Measurements from ENCODE around the gene SORT1. TPM values are rescaled to one million over a fixed set of nuclear protein-coding genes. Genes with fewer than 3 reads are reported as not detected.

Gene SORT1
- total RNA-seq, 2 donors from 2014 or later, result 5.8 to 7.9 TPM

DNA sequence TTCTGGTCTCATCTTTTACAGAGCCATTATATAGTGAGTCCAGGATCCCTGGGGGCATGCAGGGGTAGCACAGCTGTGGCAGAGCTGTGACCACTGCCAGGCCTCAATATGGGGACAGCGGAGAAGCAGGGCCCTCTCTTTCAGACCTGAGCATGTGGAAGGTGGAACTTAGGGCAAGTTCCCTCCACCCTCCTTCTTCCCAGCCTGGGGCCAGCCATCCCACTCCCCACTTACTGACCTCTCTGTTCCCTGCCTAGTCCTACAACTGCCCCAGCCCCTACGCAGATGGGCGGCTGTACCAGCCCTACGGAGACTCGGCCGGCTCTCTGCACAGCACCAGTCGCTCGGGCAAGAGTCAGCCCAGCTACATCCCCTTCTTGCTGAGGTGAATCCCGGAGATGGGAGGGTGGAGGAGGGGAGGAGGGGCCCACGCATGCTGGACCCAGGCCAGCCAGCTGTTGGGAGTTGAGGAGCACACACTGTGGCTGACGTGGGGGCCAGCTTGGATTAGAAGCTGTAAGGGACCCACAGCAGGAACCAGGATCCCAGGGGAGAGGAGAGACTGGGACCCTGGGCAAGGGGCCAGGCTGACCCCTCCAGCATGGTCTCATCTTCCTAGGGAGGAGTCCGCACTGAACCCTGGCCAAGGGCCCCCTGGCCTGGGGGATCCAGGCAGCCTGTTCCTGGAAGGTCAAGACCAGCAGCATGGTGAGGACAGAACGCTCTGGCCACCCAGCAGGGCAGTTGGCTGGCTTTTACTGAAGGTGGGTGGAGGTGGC, 125.5 kb downstream of the SORT1 start:
- Mint-ChIP-seq H3K9me3 (no peaks in the 10 kb centered on the region), H3K27ac (no peak overlapping the region), H3K4me3 (no peak overlapping the region), H3K4me1 (ENCODE audit: low read depth in 2 of 2) (peaks cover 4 to 5% of the 10 kb centered on the region in 2 donors), H3K36me3 (no peaks in the 10 kb centered on the region), H3K27me3 (no peaks in the 10 kb centered on the region)
- DNase-seq (ENCODE audit: low spot score) (no peak), ATAC-seq (no peak)

- no peak for ATAC-seq
- Mint-ChIP-seq H3K4me1 (ENCODE audit: low read depth in 2 of 2) (peaks cover 3 to 4% of the 10 kb centered on the region in 2 donors), H3K9me3 (no peaks in the 10 kb centered on the region), H3K27me3 (no peaks in the 10 kb centered on the region), H3K36me3 (no peaks in the 10 kb centered on the region), H3K27ac (no peak overlapping the region), H3K4me3 (no peak overlapping the region)
- no peak for DNase-seq (ENCODE audit: low spot score)
These were observed 126.3 kb downstream of the SORT1 start for GRCh38 chr1:109271458-109271857.

DNA sequence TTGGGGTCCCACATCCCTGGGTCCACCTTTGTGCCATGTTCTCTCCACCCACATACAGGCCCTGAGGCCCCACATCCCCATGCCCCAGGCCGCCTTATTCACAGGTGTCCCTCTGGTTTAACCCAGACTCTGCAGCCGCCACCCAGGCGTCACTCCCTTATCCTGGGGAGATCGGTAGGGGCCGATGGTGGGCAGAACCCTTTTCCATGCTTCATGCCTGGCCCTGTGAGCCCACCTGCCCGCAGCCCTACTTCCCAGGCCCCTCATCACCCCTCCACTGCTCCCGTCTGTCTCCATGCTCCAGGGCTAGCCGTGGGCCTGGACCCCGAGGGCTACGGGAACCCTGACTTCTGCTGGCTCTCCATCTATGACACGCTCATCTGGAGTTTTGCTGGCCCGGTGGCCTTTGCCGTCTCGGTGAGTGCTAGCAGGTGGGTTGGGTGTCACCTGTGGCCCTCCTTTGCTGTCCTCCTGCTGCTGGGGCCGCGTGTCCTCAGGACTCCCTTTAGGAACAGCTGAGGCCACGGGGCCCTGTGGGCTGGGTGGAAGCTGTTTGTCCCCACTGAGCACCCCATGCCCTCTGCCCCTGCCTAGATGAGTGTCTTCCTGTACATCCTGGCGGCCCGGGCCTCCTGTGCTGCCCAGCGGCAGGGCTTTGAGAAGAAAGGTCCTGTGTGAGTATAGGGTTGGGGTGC, 126.9 kb downstream of the SORT1 start:
- Mint-ChIP-seq H3K27ac (no peak overlapping the region), H3K4me1 (ENCODE audit: low read depth in 2 of 2) (peaks cover 3 to 4% of the 10 kb centered on the region in 2 donors), H3K4me3 (no peak overlapping the region), H3K9me3 (no peaks in the 10 kb centered on the region), H3K36me3 (no peaks in the 10 kb centered on the region), H3K27me3 (no peaks in the 10 kb centered on the region)
- no peak for DNase-seq (ENCODE audit: low spot score)
- ATAC-seq, result no peak

GRCh38 chr1:109269981-109270622, 127.6 kb downstream of the SORT1 start:
- ATAC-seq (no peak), DNase-seq (ENCODE audit: low spot score) (no peak)
- H3K27ac Mint-ChIP-seq, result no peak overlapping the region
- H3K36me3 Mint-ChIP-seq, result no peaks in the 10 kb centered on the region
- no peaks in the 10 kb centered on the region for H3K9me3 Mint-ChIP-seq
- peaks cover 3 to 4% of the 10 kb centered on the region in 2 donors for H3K4me1 Mint-ChIP-seq (ENCODE audit: low read depth in 2 of 2)
- no peak overlapping the region for H3K4me3 Mint-ChIP-seq
- no peaks in the 10 kb centered on the region for H3K27me3 Mint-ChIP-seq

- no peak for ATAC-seq
- Mint-ChIP-seq H3K9me3 (no peaks in the 10 kb centered on the region), H3K27ac (no peak overlapping the region), H3K4me3 (no peak overlapping the region), H3K27me3 (no peaks in the 10 kb centered on the region), H3K36me3 (no peaks in the 10 kb centered on the region), H3K4me1 (ENCODE audit: low read depth in 2 of 2) (peaks cover 3 to 4% of the 10 kb centered on the region in 2 donors)
- no peak for DNase-seq (ENCODE audit: low spot score)
These were observed 128.3 kb downstream of the SORT1 start for GRCh38 chr1:109269212-109269980.

DNA sequence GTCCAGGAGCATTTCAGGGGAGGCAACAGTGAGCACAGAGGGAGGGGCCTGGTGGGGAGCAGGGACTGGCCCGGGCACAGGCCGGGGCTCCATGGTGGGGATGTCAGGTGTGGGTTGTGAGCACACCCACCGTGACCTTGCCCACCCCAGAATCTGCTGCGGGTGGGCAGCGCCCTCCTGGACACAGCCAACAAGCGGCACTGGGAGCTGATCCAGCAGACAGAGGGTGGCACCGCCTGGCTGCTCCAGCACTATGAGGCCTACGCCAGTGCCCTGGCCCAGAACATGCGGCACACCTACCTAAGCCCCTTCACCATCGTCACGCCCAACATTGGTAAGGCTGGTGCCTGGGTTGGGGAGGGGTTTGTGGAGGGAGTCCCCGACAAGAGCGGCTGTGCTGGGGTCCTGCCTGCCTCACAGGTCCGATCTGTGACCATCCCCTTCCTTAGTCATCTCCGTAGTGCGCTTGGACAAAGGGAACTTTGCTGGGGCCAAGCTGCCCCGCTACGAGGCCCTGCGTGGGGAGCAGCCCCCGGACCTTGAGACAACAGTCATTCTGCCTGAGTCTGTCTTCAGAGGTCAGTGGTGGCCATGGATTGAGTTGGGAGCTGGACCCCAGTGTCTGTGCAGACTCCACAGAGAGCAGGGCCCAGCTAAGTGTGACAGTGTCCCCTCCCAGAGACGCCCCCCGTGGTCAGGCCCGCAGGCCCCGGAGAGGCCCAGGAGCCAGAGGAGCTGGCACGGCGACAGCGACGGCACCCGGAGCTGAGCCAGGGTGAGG, 129.1 kb downstream of the SORT1 start:
- Mint-ChIP-seq H3K9me3 (no peaks in the 10 kb centered on the region), H3K27me3 (no peaks in the 10 kb centered on the region), H3K36me3 (no peaks in the 10 kb centered on the region), H3K27ac (no peak overlapping the region), H3K4me1 (ENCODE audit: low read depth in 2 of 2) (peaks cover 0 to 2% of the 10 kb centered on the region in 2 donors), H3K4me3 (no peak overlapping the region)
- DNase-seq (ENCODE audit: low spot score) (no peak), ATAC-seq (no peak)

DNA sequence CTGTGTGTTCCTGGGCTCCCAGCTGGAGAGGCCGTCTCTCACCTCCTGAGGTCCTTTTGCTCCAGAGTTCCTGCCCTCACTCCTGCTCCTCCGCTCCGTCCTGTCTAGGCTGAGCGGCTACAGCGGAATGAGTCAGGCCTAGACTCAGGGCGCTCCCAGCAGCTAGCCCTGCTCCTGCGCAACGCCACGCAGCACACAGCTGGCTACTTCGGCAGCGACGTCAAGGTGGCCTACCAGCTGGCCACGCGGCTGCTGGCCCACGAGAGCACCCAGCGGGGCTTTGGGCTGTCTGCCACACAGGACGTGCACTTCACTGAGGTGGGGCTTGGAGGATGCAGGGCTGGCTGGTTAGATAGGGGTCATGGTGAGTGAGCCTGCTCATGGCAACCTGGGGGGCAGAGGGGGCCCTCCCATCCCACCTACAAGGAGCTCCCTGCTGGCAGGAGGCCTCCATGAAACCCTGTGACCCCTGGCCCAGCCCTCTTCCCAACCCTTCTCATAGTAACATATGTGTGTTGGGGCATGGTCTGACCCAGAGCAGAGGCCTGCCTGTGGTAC, 129.9 kb downstream of the SORT1 start:
- Mint-ChIP-seq H3K27ac (no peak overlapping the region), H3K4me1 (ENCODE audit: low read depth in 2 of 2) (peaks cover 0 to 5% of the 10 kb centered on the region in 2 donors)

DNA sequence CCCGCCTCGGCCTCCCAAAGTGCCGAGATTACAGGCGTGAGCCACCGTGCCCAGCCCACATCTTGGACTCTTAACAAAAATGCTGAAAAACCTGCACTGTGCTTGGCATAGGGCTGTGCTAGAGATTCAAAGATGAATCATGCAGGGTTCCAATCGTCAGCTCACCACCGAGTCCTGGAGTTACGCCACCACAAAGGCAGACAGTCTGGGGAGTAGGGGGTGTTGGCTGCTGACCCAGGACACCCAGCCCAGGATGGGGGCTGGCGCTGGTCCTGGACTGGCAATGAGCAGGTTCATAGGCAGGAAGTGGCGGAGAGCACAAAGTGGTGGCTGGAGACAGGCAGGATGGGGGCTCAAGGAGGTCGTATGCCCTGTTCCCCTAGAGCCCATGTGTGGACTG, 130.8 kb downstream of the SORT1 start:
- no peaks in the 10 kb centered on the region for H3K9me3 Mint-ChIP-seq
- H3K4me1 Mint-ChIP-seq (ENCODE audit: low read depth in 2 of 2), result peaks cover 0 to 5% of the 10 kb centered on the region in 2 donors

More for the DNA sequence above, 129.9 kb downstream of the SORT1 start:
- H3K27me3 Mint-ChIP-seq, result no peaks in the 10 kb centered on the region
- H3K36me3 Mint-ChIP-seq, result no peaks in the 10 kb centered on the region
- DNase-seq (ENCODE audit: low spot score) (no peak), ATAC-seq (no peak)
- H3K9me3 Mint-ChIP-seq, result no peaks in the 10 kb centered on the region
- no peak overlapping the region for H3K4me3 Mint-ChIP-seq

DNA sequence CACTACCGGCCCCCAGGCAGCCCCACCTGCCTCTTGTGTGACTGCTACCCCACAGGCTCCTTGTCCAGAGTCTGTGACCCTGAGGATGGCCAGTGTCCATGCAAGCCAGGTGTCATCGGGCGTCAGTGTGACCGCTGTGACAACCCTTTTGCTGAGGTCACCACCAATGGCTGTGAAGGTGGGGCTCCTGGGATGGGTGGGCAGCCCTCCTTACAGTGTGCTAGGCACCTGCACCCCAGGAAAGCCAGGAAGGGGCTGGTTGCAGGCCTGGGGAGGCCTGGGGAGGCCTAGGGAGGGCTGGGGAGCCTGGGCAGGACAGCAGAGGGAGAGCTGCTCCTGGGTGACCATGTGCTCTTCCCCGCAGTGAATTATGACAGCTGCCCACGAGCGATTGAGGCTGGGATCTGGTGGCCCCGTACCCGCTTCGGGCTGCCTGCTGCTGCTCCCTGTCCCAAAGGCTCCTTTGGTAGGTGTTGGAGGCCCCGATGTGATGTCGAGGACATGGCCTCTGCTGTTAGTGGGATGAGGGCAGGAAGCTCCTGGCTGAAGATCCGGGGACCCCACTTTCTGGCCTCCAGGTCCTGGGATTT, 131.9 kb downstream of the SORT1 start:
- ATAC-seq, result no peak
- Mint-ChIP-seq H3K4me1 (ENCODE audit: low read depth in 2 of 2) (peaks cover 0 to 5% of the 10 kb centered on the region in 2 donors), H3K27ac (no peak overlapping the region), H3K27me3 (no peaks in the 10 kb centered on the region), H3K4me3 (no peak overlapping the region), H3K36me3 (no peaks in the 10 kb centered on the region), H3K9me3 (no peaks in the 10 kb centered on the region)
- DNase-seq (ENCODE audit: low spot score), result no peak

More for the DNA sequence above, 130.8 kb downstream of the SORT1 start:
- Mint-ChIP-seq H3K27ac (no peak overlapping the region), H3K36me3 (no peaks in the 10 kb centered on the region), H3K27me3 (no peaks in the 10 kb centered on the region), H3K4me3 (no peak overlapping the region)
- DNase-seq (ENCODE audit: low spot score) (no peak), ATAC-seq (no peak)

- Mint-ChIP-seq H3K27me3 (no peaks in the 10 kb centered on the region), H3K9me3 (no peaks in the 10 kb centered on the region), H3K4me3 (no peak overlapping the region), H3K27ac (no peak overlapping the region), H3K36me3 (no peaks in the 10 kb centered on the region), H3K4me1 (ENCODE audit: low read depth in 2 of 2) (peaks cover 0 to 5% of the 10 kb centered on the region in 2 donors)
- DNase-seq (ENCODE audit: low spot score) (no peak), ATAC-seq (no peak)
These were observed 132.7 kb downstream of the SORT1 start for GRCh38 chr1:109265016-109265415.

DNA sequence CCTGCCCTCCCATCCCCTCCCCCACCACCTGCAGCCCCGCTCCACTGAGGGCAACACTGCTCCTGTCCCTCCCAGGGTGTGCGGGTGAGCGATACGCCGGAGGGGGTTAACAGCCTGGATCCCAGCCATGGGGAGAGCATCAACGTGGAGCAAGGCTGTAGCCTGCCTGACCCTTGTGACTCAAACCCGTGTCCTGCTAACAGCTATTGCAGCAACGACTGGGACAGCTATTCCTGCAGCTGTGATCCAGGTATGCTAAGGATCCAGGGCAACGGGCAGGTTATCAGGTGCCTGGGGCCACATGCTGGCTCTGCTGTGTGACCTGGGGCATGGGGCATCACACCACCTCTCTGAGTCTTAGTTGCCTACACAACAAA, 133.4 kb downstream of the SORT1 start:
- H3K27me3 Mint-ChIP-seq, result no peaks in the 10 kb centered on the region
- H3K9me3 Mint-ChIP-seq, result no peaks in the 10 kb centered on the region
- H3K4me3 Mint-ChIP-seq, result no peak overlapping the region
- peaks cover 0 to 5% of the 10 kb centered on the region in 2 donors for H3K4me1 Mint-ChIP-seq (ENCODE audit: low read depth in 2 of 2)
- DNase-seq (ENCODE audit: low spot score), result no peak
- no peak overlapping the region for H3K27ac Mint-ChIP-seq
- ATAC-seq, result no peak
- H3K36me3 Mint-ChIP-seq, result no peaks in the 10 kb centered on the region

- Mint-ChIP-seq H3K9me3 (no peaks in the 10 kb centered on the region), H3K27me3 (no peaks in the 10 kb centered on the region), H3K4me3 (no peak overlapping the region), H3K27ac (no peak overlapping the region), H3K4me1 (ENCODE audit: low read depth in 2 of 2) (peaks cover 0 to 5% of the 10 kb centered on the region in 2 donors), H3K36me3 (no peaks in the 10 kb centered on the region)
- peak; percentile 73 for DNase-seq (ENCODE audit: low spot score)
- ATAC-seq, result peak; percentile 79 to 89
These were observed 133.9 kb downstream of the SORT1 start for GRCh38 chr1:109263597-109264378.

All from natural killer cell treated with Interleukin-12 subunit alpha and Interleukin-12 subunit beta and Interleukin-15 and Interleukin-18, amount 100 ng/mL, for 72 hours (primary cell).